Body of pancreas (tissue), 4 donors: ENCODE results near the gene CSNK2A3.

Experiments
- CTCF ChIP-seq, 7 experiments: fragments of 450-650 bp in 4 of 7; fragments of 200-600 bp in 3 of 7; sonication (generic) in 3 of 7; IDR thresholded peaks; one replicate each; pipeline ENCODE4 v1.5.1; 2016 to 2019; ENCODE audit warnings: antibody characterized with exemption in 7 of 7
- POLR2A ChIP-seq, 3 donors: fragments of 450-650 bp; IDR thresholded peaks; one replicate each; pipeline ENCODE4 v1.6.1; 2016; ENCODE audit warnings: antibody characterized with exemption in 3 of 3, mild to moderate bottlenecking in 2 of 3

GRCh38 chr11:11320825-11321224 lies 32.2 kb downstream of the CSNK2A3 start:
- no peak for TF ChIP-seq POLR2A (IDR thresholded peaks at IDR 0.05)
- TF ChIP-seq CTCF (IDR thresholded peaks at IDR 0.05) = no peak
